Activated CD8-positive, alpha-beta memory T cell treated with anti-CD3 and anti-CD28 coated beads, Interleukin-2, amount 50 U/mL, for 4 hours (primary cell): ENCODE results near the gene LRRC2.

Experiments
- DNase-seq: peaks from one replicate; pipeline ENCODE4 v3.0.0-alpha.2; 2020

Gene LRRC2

GRCh38 chr3:46470831-46471230, 95.3 kb downstream of the LRRC2 start:
- no peak for DNase-seq

- no peak for DNase-seq
Measured at GRCh38 chr3:46469680-46470357, 96.3 kb downstream of the LRRC2 start.

GRCh38 chr3:46468753-46469600, 97.1 kb downstream of the LRRC2 start:
- no peak for DNase-seq

- DNase-seq, result no peak
Measured at GRCh38 chr3:46467562-46467961, 98.5 kb downstream of the LRRC2 start.

GRCh38 chr3:46466871-46467403, 99.2 kb downstream of the LRRC2 start:
- DNase-seq, result no peak

GRCh38 chr3:46466273-46466672, 99.8 kb downstream of the LRRC2 start:
- no peak for DNase-seq
